ENCODE measurements around the gene ZSWIM8.
"Not testable (repeated sequence)": the region's sequence is repeated elsewhere in the genome, so short reads cannot be mapped to it uniquely, and the experiment has no call there.

ZSWIM8 gene

GRCh38 chr10:73779018-73779417 lies 6.4 kb upstream of the ZSWIM8 start:
- no peak for DNase-seq

- DNase-seq: no peak
Measured at GRCh38 chr10:73779539-73780197, 5.7 kb upstream of the ZSWIM8 start.

DNA sequence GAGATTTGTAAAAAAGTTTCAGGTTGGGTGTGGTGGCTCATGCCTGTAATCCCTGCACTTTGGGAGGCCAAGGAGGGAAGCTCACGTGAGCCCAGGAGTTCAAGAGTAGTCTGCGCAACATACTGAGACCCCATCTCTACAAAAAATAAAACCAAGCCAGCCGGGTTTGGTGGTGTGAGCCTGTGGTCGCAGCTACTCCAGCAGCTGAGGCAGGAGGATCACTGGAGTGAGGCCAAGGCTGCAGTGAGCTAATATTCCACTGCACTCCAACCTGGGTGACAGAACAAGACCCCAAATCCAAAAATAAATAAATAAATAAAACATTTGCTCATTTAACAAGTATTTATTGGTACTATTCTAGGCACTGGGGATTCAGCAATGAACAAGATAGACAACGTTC lies 5.1 kb upstream of the ZSWIM8 start:
- DNase-seq: no peak

- DNase-seq: no peak
Measured at GRCh38 chr10:73780966-73781365, 4.4 kb upstream of the ZSWIM8 start.

- DNase-seq: no peak
Measured at GRCh38 chr10:73781548-73781878, 3.9 kb upstream of the ZSWIM8 start.

DNA sequence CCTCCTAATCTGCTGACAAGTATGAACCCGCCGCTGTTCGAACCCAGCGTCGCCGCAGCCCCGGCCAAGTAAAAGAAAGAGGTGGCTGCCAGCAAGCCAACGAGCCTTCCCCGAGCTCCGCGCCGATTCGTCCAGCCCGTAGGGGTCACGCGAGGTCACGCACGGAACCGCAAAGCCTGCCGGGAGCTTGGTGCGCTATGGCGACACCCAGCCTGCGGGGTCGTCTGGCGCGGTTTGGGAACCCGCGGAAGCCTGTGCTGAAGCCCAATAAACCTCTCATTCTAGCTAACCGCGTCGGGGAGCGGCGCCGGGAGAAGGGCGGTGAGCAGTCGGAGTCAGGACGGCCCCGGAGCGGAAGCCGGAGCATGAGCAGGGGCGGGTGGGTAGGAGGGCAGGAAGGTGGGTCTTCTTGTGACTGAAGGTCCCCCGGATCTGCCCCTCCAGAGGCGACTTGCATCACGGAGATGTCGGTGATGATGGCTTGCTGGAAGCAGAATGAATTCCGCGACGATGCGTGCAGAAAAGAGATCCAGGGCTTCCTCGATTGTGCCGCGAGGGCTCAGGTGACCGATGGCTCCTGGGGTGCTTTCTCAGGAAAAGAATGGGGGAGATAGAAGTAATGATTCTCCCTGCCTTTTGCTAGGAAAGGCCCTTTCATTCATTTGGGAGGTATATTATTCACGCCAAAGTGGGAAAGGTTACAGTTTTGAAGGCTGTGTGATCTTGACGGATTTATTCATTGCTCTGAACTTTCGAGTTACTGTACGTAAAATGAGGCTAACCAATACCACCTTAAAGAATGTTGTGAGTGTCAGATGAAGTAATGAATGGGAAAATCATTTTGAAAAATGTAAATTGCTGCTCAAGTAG lies 3.3 kb upstream of the ZSWIM8 start, which contains the start of gene CHCHD1:
TSS of gene CHCHD1 (plus strand) at position 170 of the 870 bp plus-strand sequence. CDS start at position 198, 28 bp downstream.
- DNase-seq: peak; percentile 18

- DNase-seq: no peak
Measured at GRCh38 chr10:73782749-73783085, 2.7 kb upstream of the ZSWIM8 start.

DNA sequence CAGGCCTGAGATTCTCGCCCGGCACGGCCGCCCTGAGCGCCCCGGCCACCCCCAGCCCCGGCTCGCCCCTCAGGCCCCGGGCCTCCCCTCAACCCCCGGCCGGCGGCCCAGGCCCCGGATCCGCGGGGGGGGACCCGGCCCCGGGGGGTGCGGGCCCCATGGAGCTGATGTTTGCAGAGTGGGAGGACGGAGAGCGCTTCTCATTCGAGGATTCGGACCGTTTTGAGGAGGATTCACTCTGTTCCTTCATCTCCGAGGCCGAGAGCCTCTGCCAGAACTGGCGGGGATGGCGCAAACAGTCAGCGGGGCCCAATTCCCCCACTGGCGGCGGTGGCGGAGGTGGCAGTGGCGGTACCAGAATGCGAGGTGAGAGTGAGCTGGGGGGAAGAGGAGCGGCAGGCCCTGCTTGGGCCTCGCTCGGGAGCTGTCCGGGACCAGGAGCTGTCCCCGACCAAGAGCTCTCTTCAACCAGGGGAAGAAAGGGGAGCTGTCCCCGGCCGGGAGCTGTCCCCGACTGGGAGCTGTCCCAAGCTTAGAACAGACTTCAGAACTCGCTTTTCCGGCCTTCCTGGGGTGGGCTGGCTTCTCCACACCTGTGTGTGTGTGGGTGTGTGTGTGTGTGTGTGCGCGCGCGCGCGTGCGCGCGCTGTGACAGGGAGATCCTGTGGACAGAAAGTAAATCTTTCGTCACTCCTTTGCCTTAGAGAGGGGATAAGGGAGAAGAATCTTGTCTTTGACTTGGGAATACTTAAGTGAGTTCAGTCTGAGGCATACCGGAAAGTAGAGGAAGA lies 510 bp downstream of the ZSWIM8 start:
- DNase-seq: no peak

GRCh38 chr10:73786512-73786885 lies 1.1 kb downstream of the ZSWIM8 start:
- DNase-seq: no peak

DNA sequence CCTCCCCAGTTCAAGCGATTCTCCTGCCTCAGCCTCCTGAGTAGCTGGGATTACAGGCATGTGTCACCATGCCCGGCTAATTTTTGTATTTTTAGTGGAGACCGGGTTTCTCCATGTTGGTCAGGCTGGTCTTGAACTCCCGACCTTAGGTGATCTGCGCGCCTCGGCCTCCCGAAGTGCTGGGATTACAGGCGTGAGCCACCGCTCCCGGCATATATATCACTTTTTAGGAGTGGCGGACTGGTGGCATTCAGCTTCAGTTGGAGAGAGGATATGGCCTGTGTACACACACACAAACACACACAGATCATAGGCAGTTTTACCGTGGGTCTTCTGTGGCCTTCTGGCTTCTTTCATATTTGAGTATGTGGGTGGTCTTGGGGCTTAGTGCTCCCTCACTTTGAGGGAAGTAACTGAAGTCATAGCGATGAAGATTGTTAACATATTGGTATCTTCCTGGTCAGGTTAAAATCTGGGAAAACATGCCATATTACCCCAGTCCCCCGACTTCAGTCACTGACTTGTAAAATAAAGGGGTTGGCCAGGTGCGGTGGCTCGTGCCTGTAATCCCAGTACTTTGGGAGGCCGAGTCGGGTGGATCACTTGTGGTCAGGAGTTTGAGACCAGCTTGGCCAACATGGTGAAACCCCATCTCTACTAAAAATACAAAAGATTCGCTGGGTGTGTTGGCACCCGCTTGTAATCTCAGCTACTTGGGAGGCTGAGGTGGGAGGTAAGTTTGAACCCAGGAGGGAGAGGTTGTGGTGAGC lies 1.8 kb downstream of the ZSWIM8 start:
- not testable (repeated sequence) for DNase-seq

GRCh38 chr10:73788864-73789658 lies 3.7 kb downstream of the ZSWIM8 start:
- no peak for DNase-seq

DNA sequence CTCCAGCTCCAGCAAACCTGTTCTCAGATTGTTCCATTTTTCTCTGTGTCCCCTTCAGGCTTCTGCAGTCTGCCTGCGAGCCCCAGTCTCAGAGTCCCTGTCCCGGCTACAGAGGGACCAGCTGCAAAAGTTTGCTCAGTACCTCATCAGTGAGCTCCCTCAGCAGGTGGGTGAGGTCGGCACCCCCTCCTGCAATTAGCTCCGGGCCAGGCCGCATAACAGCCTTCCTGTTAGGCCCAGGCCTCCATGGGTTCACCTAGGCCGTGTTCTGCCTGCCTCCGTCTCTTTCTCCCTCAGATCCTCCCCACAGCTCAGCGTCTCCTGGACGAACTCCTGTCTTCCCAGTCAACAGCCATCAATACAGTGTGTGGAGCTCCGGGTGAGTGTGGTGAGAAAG lies 4.3 kb downstream of the ZSWIM8 start:
- no peak for DNase-seq

- no peak for DNase-seq
Measured at GRCh38 chr10:73790886-73791625, 5.7 kb downstream of the ZSWIM8 start.

GRCh38 chr10:73791871-73792400 lies 6.5 kb downstream of the ZSWIM8 start:
- no peak for DNase-seq

GRCh38 chr10:73793456-73793855 lies 8.1 kb downstream of the ZSWIM8 start:
- DNase-seq: no peak

DNA sequence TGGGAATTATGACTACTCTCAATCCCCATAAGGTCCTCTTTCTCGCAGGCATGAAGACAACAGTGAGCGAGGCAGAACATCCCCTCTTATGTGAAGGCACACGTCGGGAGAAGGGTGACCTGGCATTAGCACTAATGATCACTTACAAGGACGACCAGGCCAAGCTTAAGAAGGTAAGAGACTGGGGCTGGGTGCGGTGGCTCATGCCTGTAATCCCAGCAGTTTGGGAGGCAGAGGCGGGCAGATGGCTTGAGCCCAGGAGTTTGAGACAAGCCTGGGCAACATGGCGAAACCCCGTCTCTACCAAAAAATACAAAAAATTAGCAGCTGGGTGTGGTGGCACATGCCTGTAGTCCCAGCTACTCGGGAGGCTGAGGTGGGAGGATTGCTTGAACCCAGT lies 10.1 kb downstream of the ZSWIM8 start:
- not testable (repeated sequence) for DNase-seq

DNA sequence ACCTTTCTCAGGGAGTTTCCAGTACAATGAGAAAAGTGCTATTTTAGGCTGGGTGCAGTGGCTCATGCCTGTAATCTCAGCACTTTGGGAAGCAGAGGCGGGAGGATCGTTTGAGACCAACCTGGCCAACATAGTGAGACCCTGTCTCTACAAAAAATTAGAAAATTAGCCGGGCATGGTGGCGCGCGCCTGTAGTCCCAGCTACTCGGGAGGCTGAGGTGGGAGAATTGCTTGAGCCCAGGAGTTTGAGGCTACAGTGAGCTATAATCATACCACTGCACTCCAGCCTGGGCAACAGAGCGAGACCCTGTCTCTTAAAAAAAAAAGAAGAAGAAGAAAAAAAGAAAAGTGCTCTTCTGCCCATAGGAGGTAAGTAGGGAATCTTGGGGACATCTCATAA lies 10.6 kb downstream of the ZSWIM8 start:
- DNase-seq: not testable (repeated sequence)

DNA sequence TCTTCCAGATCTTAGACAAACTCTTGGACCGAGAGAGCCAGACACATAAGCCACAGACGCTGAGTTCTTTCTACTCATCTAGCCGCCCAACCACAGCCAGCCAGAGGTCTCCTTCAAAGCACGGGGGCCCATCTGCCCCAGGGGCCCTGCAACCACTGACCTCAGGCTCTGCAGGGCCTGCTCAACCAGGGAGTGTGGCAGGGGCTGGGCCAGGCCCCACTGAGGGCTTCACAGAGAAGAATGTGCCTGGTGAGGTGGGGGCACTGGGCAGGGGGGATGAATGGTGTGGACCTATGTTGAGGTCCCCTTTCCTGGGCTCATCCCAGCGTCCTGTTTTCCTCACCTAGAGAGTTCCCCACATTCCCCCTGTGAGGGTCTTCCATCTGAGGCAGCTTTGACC lies 11.4 kb downstream of the ZSWIM8 start:
- DNase-seq: no peak

DNA sequence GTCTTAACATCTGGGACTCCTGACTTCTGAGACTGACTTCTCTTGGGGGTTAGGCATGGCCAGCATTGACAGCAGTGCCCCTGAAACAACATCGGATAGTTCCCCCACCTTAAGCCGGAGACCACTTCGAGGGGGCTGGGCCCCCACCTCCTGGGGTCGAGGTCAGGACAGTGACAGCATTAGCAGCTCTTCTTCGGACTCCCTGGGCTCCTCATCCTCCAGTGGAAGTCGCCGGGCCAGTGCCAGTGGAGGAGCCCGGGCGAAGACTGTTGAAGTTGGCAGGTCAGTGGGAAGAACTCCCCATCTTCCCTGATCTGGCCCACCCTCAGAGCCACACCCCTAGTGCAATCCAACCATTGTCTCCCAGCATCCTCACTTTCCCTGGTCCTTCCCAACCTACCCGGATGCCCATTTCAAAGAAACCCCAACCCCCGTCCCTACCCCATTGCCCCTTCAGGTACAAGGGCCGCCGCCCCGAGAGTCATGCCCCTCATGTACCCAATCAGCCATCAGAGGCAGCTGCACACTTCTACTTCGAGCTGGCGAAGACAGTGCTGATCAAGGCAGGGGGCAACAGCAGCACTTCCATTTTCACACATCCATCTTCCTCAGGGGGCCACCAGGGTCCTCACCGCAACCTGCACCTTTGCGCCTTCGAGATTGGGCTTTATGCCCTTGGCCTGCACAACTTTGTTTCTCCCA lies 12.1 kb downstream of the ZSWIM8 start:
- DNase-seq: no peak

GRCh38 chr10:73798087-73798486 lies 12.7 kb downstream of the ZSWIM8 start:
- DNase-seq: no peak

Measured in NCI-H1436 treated with DMSO at 0.1 percent for 48 hours (cell line).